Measurements from ENCODE around the gene FOXI1.

GRCh38 chr5:170150713-170151096, 45.0 kb downstream of the FOXI1 start:
- no peak for TF ChIP-seq FOS (IDR thresholded peaks at IDR 0.05; ENCODE audit: borderline replicate concordance, insufficient read depth, low read length)
- no peak for TF ChIP-seq EZH2 (IDR thresholded peaks at IDR 0.05; ENCODE audit: borderline replicate concordance, low read depth, low read length, severe bottlenecking)
- TF ChIP-seq MYC (IDR thresholded peaks at IDR 0.05; ENCODE audit: low read depth, low read length), result no peak
